SK-N-SH (cell line): ENCODE results near the gene WWC2.

ENCODE experiments used
- CHD2 ChIP-seq: fragments of 150-350 bp; IDR thresholded peaks from 2 replicates; pipeline ENCODE4 v1.6.1; 2018; ENCODE audit warnings: low read length; ENCODE audit not compliant: partially characterized antibody
- GABPA ChIP-seq: IDR thresholded peaks from 2 replicates; pipeline ENCODE4 v1.4.0; 2012; ENCODE audit warnings: low read depth, mild to moderate bottlenecking
- POLR2AphosphoS5 ChIP-seq: IDR thresholded peaks from 2 replicates; pipeline ENCODE4 v1.6.1; 2012; ENCODE audit warnings: low read depth, low read length
- RAD21 ChIP-seq: IDR thresholded peaks from 2 replicates; pipeline ENCODE4 v1.6.1; 2012; ENCODE audit warnings: mild to moderate bottlenecking, low read length
- RCOR1 ChIP-seq: fragments of 150-350 bp; IDR thresholded peaks from 2 replicates; pipeline ENCODE4 v1.6.1; 2017; ENCODE audit warnings: antibody characterized with exemption, low read length
- SMC3 ChIP-seq: IDR thresholded peaks from 2 replicates; pipeline ENCODE4 v1.6.1; 2012; ENCODE audit warnings: low read depth, low read length, improper control_type of control experiment
- TAF1 ChIP-seq: IDR thresholded peaks from 2 replicates; pipeline ENCODE4 v1.6.1; 2012; ENCODE audit warnings: low read depth, mild to moderate bottlenecking, low read length, moderate library complexity, borderline replicate concordance
- YY1 ChIP-seq: IDR thresholded peaks from 2 replicates; pipeline ENCODE4 v1.4.0; 2012; ENCODE audit warnings: low read depth, mild to moderate bottlenecking
- TF ChIP-seq, protein P1 (sequence below): fragments of 200-600 bp; sonication (generic); IDR thresholded peaks from 2 replicates; pipeline ENCODE4 v1.6.1; 2017; ENCODE audit warnings: antibody characterized with exemption, mild to moderate bottlenecking, moderate library complexity
- TF ChIP-seq, protein P2 (sequence below): fragments of 150-350 bp; IDR thresholded peaks from 2 replicates; pipeline ENCODE4 v1.6.1; 2017; ENCODE audit warnings: antibody characterized with exemption, low read length, low read depth, borderline replicate concordance

DNA sequence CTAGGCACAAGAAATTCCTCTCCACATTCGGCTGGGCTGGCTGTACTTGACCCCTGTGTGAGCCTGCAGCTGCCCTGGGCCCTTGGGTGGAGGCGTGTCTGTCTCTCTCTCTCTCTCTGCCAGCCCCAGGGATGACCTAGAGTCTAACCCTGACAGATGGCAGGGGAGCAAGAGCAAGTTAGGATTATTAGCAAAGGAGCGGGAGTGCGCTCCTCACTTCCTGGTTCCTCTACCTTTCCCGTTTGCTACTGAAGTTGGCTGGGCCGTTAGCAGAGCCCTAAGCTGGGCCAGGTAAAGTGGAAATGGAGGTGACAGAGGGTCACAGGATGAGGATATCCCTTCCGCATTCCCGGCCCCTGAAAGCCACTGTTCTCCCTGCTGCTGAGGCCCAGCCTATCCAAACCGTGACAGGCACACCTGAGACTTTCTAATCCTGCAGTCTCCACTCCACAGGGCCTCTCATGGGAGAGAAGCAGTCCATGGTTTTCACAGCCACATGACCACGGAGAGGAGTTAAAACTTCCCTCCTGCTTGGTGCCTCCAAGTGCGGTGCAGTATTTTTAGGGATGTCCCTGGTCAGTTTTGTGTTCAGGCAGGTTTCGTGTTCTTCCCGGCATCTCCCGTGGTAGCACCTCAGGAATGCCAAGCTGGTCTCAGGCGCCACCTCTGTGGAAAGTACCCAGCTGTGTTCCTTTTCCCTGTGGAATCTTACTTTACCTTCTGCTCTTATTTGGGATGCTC lies 141.7 kb downstream of the WWC2 start:
- TF ChIP-seq, protein P1, sequence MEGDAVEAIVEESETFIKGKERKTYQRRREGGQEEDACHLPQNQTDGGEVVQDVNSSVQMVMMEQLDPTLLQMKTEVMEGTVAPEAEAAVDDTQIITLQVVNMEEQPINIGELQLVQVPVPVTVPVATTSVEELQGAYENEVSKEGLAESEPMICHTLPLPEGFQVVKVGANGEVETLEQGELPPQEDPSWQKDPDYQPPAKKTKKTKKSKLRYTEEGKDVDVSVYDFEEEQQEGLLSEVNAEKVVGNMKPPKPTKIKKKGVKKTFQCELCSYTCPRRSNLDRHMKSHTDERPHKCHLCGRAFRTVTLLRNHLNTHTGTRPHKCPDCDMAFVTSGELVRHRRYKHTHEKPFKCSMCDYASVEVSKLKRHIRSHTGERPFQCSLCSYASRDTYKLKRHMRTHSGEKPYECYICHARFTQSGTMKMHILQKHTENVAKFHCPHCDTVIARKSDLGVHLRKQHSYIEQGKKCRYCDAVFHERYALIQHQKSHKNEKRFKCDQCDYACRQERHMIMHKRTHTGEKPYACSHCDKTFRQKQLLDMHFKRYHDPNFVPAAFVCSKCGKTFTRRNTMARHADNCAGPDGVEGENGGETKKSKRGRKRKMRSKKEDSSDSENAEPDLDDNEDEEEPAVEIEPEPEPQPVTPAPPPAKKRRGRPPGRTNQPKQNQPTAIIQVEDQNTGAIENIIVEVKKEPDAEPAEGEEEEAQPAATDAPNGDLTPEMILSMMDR, result no peak
- TF ChIP-seq POLR2AphosphoS5, result no peak
- no peak for TF ChIP-seq GABPA
- no peak for TF ChIP-seq SMC3
- TF ChIP-seq RAD21, result no peak
- no peak for TF ChIP-seq CHD2
- TF ChIP-seq TAF1, result no peak
- TF ChIP-seq RCOR1, result no peak
- TF ChIP-seq, protein P2, sequence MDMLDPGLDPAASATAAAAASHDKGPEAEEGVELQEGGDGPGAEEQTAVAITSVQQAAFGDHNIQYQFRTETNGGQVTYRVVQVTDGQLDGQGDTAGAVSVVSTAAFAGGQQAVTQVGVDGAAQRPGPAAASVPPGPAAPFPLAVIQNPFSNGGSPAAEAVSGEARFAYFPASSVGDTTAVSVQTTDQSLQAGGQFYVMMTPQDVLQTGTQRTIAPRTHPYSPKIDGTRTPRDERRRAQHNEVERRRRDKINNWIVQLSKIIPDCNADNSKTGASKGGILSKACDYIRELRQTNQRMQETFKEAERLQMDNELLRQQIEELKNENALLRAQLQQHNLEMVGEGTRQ, result no peak
- no peak for TF ChIP-seq YY1
